CD4-positive, alpha-beta T cell treated with Interleukin-6 at 100 ng/mL for 8 hours (primary cell): ENCODE measurements around the gene DNAJC3.
"Not testable (repeated sequence)": the region's sequence is repeated elsewhere in the genome, so short reads cannot be mapped to it uniquely, and the experiment has no call there.

Experiments
- DNase-seq: peaks from one replicate; pipeline ENCODE4 v3.0.0-alpha.2; 2020; ENCODE audit warnings: mixed read lengths, low spot score

DNAJC3 gene

GRCh38 chr13:95676762-95677563 is at the start of gene DNAJC3:
Gene DNAJC3 (plus strand): TSS chr13:95677139. CDS start chr13:95677256, 117 bp downstream.
- peak; percentile 97 for DNase-seq

GRCh38 chr13:95627590-95627989 is 49.3 kb upstream of the DNAJC3 start:
- no peak for DNase-seq

- no peak for DNase-seq
These were observed 48.5 kb upstream of the DNAJC3 start for GRCh38 chr13:95628488-95628887.

GRCh38 chr13:95629071-95629470 is 47.9 kb upstream of the DNAJC3 start:
- DNase-seq, result no peak

GRCh38 chr13:95630593-95630992 is 46.3 kb upstream of the DNAJC3 start:
- no peak for DNase-seq

- DNase-seq, result no peak
These were observed 40.1 kb upstream of the DNAJC3 start for GRCh38 chr13:95636853-95637252.

GRCh38 chr13:95641291-95642027 is 35.5 kb upstream of the DNAJC3 start:
- no peak for DNase-seq

- DNase-seq, result no peak
These were observed 34.8 kb upstream of the DNAJC3 start for GRCh38 chr13:95642028-95642621.

GRCh38 chr13:95642999-95643398 is 33.9 kb upstream of the DNAJC3 start:
- no peak for DNase-seq

GRCh38 chr13:95643571-95643935 is 33.4 kb upstream of the DNAJC3 start:
- no peak for DNase-seq

- no peak for DNase-seq
These were observed 32.9 kb upstream of the DNAJC3 start for GRCh38 chr13:95643936-95644598.

- DNase-seq, result no peak
These were observed 32.3 kb upstream of the DNAJC3 start, which contains the start of gene DZIP1 for GRCh38 chr13:95644601-95645052. Gene DZIP1 (minus strand): TSS chr13:95644706. CDS start chr13:95642029, 2,677 bp downstream.

- no peak for DNase-seq
These were observed 29.6 kb upstream of the DNAJC3 start for GRCh38 chr13:95647321-95647720.

GRCh38 chr13:95650696-95651095 is 26.2 kb upstream of the DNAJC3 start:
- DNase-seq, result no peak

- DNase-seq, result no peak
These were observed 24.6 kb upstream of the DNAJC3 start for GRCh38 chr13:95652244-95652764.

GRCh38 chr13:95652821-95653220 is 24.1 kb upstream of the DNAJC3 start:
- DNase-seq, result no peak

- no peak for DNase-seq
These were observed 20.4 kb upstream of the DNAJC3 start for GRCh38 chr13:95656386-95657015.

- DNase-seq, result no peak
These were observed 17.4 kb upstream of the DNAJC3 start for GRCh38 chr13:95659500-95659899.

GRCh38 chr13:95660981-95661581 is 15.9 kb upstream of the DNAJC3 start:
- no peak for DNase-seq

- not testable (repeated sequence) for DNase-seq
These were observed 9.7 kb upstream of the DNAJC3 start for GRCh38 chr13:95667235-95667634.

- DNase-seq, result no peak
These were observed 5.3 kb upstream of the DNAJC3 start for GRCh38 chr13:95671597-95671996.
